HG02884 (cell line): Measurements from ENCODE around the gene PIP5K1A.
"Not testable (repeated sequence)": the region's sequence is repeated elsewhere in the genome, so short reads cannot be mapped to it uniquely, and the experiment has no call there.

ENCODE experiments used
- ATAC-seq: cut with Tn5 transposase; IDR thresholded peaks from one replicate; pipeline ENCODE4 v1.9.1; 2021; ENCODE audit warnings: mild to moderate bottlenecking, moderate library complexity; ENCODE audit not compliant: unreplicated experiment

Gene PIP5K1A

DNA sequence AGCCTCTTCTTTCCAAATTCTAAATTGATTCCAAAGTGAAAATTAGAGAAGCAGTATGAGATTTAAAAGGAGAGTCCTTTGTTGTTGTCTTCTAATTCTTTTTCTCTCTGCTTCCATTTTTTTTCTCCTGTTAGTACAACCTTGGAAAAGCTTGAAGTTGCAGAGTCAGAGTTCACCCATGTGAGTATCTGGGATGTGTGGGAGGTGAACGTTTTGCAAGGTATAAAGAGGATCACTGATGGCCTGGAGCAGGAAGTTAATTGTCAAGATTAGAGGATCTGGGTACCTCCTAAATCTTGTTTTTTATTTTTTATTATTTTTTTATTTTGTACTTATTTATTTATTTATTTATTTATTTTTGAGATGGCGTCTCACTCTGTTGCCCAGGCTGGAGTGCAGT is 48.4 kb downstream of the PIP5K1A start:
- no peak for ATAC-seq

DNA sequence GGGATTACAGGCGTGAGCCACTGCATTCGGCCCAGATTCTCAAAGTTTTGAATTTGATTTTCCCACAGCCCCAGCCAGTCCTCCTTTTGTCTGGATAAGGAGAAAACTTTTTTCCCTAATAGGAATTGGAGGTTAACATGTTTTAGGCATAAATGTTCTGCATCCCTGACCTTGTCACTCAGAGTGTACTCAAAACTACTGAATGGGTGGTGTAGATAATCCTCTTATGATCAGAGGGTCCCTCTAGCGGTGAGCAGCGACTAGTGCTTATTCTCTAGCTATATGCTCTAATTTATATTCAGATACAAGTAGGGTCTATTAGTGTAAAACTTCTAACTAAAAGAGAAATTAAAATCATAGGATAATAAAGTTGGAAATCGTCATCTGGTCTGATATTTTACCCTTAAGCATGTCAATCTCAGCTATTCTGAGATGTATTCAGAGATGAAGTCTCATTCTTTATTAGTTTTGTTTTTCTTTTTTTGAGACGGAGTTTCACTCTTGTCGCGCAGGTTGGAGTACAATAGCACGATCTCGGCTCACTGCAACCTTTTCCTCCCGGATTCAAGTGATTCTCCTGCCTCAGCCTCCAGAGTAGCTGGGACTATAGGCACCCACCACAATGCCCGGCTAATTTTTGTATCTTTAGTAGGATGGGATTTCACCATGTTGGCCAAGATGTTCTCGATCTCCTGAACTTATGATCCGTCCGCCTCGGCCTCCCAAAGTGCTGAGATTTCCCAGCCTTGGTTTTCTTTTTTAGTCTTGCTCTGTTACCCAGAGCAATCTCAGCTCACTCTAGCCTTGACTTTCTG is 53.5 kb downstream of the PIP5K1A start:
- peak; percentile 51 for ATAC-seq

DNA sequence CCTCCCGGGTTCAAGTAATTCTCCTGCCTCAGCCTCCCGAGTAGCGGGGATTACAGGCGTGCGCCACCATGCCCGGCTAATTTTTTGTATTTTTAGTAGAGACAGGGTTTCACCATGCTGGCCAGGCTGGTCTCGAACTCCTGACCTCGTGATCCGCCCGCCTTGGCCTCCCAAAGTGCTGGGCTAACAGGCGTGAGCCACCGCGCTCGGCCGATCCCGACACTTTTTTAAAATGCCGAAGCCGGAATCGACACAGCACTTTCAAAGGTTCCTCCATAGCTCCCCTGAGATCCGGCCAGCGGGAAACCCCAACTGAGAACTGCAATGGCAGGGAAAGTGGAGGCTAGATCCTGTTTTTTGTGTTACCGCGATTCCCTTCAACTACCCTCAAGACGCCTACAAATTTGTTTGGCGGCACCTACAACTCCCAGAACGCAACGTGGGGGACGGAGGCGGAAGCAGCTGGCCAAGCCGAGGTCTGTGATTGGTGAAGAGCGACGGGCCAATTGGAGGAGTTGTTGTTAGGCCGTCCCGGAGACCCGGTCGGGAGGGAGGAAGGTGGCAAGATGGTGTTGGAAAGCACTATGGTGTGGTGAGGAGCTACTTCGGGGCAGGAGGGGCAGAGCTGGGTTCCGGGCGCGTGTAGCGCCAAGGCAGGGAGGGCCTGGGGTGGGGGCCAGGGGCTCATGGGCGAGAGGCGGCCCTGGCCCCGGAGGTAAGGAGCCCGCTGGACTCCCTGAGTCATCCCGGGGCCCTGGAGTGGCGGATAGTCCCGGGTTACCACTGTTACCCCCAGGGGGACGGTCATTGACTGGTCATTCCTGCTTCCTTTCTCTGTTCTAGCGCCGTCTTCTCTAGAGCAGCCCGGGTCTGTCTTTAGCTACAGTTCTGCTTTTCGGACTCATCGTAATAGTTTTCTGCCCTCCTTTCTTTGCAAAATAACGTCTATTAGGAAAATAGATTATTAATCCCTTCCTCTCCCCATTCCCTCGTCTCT is 56.2 kb downstream of the PIP5K1A start, which contains the start of gene PSMD4:
Gene PSMD4, plus strand, starts transcription at position 518 of the 997 bp plus-strand sequence. Its CDS starts 49 bp downstream, at position 567.
- peak; percentile 88 for ATAC-seq

DNA sequence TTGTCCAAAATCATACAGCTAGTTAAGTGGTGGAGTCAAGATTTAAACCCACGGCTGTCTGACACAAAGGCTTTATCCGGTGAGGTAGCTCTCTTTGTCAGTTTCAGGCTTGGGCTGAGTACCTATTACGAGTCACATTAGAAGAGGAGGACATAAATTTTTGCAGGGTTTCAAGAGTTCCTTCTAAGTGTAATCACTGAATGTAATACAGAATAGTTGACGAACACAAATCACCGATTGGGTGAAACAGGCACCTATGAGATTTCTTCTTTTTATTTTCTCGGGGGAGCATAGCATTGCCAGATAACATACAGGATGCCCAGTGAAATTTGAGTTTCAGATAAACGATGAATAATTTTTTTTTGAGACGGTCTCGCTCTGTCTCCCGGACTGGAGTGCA is 57.0 kb downstream of the PIP5K1A start:
- ATAC-seq, result no peak

DNA sequence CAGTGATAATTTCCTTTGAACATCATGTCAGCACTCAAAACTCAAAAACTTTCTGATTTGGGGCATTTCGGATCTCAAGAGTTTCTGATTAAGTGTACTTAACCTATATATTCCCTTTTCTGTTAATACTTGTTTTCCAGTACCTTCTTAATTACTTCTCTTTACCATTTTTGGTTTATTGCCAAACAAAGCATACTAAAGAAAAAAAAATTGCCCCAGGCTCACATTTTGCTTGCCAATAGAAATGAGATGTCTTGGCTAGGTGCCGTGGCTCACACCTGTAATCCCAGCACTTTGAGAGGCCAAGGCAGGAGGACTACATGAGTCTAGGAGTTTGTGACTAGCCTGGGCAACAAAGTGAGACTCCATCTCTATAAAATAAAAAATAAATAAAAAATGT is 61.0 kb downstream of the PIP5K1A start:
- no peak for ATAC-seq

DNA sequence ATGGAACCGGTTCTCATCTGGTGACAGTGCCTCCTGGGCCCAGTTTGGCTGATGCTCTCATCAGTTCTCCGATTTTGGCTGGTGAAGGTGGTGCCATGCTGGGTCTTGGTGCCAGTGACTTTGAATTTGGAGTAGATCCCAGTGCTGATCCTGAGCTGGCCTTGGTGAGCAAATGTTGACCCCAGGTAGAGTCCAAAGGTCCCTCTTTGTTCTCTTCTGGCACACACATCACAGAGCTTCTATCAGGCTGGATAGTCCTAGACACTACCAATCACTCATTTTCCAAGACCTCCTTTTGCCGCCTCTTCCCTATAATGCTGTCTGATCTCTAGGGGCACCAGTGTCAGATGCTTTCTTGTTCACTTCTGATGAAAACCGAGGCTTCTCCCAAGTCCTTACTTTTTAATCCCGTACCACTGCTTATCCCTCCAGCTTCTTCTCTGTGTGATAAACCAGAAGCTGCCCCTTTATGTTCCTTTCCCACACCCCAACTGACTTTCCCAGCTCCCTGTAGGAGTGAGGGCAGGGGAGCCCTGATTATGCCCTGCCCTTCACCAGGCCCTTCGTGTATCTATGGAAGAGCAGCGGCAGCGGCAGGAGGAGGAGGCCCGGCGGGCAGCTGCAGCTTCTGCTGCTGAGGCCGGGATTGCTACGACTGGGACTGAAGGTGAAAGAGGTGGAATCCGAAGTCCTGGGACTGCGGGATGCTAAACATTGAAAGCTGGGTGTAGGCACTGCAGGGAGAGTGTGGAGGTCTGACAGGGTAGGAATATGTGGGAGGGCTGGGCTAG is 67.3 kb downstream of the PIP5K1A start:
- no peak for ATAC-seq

DNA sequence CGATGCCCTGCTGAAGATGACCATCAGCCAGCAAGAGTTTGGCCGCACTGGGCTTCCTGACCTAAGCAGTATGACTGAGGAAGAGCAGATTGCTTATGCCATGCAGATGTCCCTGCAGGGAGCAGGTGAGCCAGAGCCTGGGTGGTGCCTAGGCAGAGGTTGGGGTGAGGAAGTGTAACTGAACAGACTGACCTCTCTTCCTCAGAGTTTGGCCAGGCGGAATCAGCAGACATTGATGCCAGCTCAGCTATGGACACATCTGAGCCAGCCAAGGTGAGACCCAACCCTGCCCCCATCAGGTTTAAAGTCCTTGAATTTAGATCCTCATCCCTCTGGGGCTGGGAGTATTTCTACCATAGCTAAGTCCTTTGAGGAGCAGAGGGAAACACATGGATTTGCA is 68.0 kb downstream of the PIP5K1A start:
- ATAC-seq, result no peak

DNA sequence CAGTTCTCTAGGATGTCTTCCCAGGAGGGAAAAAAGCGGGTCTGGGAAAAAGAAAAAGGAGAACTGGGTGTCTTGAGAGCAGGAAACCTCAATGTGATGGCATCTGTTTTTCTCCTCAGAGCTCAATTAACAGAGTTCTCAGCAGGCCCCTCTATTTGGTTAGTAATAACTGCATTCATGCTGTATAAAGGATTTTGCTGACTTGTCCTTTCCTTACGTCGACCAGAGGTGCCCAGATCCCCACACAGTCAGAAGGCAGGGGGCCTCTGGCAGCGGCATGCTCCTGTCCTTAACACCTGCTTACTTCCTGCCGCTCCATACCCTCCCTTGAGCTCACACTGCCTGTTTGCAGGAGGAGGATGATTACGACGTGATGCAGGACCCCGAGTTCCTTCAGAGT is 68.5 kb downstream of the PIP5K1A start:
- ATAC-seq, result no peak

DNA sequence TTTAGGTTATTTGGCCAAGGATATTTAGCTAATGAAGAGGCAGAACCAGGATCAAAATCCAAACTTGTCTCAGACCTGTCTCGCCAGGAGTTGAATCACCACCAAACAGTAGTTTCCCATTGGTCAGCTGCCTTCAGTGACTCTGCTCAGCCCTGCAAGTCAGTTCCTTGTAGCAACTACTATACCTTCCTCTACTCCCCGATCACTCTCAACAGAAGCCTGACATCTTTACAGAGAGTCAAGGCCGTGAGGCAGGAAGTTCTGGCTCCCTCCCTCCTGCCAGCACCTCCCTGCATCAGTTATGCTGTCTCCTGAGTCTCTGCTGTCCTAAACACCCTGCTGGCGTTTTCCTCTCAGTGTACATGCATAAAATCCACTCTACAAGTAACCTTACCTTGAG is 69.4 kb downstream of the PIP5K1A start:
- ATAC-seq, result no peak

DNA sequence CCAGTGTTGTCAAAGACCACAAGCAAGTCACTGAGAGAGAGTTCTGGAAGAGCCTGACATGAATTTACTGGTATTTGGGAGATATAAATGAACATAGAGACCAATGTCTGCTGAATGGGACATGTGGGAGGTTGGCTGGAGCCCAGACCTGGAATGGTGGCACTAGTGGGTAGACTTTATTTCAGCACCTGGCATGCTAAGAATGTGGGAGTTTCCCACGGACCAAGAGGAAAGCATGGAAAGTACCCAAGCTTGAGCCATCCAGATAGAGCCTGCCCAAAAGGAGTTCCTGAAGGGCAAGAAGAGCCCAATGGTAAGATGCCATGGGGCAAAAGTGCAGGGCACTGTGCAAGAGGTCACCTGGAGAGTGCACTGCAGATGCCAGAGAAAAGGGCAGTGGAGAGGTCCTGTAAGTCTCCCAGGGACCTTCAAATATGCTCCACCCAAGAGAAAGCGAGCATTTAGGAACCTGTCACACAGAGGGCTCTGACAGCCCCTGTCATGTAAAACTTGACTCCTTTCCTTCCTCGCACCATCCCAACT is 75.6 kb downstream of the PIP5K1A start:
- ATAC-seq, result no peak

DNA sequence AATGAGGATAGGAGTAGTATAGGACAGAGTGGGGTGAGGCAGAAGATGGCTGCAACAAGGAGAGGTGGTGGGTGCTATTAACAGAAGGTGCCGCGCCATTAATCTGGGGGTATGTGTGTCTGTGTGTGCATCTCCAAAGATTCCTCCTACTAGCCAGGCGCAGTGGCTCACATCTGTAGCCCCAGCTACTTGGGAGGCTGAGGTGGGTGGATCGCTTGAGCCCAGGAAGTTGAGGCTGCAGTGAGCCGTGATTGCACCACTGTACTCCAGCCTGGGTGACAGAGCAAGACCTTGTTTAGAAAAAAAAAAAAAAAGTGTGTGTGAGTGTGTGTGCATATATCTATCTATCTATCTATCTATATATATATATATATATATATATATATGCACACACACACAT is 77.0 kb downstream of the PIP5K1A start:
- not testable (repeated sequence) for ATAC-seq

DNA sequence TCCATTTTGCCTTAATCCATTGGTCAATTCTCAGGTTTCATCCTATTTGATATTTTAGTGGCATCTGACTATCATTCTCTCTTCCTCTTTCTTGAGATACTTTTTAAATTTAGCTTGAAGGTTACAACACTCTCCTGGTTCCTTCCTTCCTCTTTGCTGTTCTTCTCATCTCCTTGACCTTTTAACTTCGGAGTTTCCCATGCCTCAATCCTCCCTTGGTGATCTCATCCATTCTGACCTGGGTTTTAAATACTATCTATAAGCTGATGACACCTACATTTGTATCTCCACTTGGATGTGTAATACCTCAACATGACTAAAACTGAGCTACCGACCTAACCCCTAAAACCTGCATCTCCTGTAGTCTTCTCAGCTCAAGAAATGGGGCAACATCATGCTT is 78.9 kb downstream of the PIP5K1A start:
- no peak for ATAC-seq

DNA sequence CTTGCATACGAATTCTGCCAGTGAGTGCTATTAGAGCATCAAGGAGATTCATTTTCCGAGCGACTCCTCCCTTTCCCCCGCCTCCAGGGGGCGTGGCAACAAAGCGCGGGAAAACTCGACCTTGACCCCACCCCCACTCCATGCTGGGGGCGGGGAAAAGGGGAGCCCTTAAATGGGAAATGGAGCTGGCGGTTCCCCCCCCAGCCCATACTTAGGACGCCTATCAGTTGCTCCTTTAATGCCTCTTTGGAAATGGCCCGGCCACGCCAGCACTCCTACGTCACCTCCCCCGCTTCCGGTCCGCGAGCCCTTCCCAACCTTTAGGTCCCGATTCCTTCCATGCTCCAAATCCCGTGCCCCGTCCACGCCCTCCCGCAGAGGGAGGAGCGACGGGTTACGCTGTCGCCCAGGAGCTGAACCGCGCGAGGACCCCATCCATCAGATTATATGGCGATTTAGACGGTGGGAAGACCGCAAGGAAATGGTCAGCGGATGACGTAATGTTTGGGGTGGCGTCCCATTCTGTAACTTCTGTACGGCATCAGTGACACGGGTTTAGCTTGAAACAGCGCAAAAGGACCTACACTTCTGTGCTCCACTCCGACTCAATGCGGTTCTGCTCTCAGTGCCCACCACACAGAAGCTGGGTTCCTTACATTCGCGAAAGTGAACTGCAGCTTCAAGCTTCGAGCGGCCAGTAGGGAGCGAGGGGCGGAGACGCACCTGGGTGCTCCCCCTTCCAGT is 83.0 kb downstream of the PIP5K1A start:
- peak; percentile 27 for ATAC-seq

DNA sequence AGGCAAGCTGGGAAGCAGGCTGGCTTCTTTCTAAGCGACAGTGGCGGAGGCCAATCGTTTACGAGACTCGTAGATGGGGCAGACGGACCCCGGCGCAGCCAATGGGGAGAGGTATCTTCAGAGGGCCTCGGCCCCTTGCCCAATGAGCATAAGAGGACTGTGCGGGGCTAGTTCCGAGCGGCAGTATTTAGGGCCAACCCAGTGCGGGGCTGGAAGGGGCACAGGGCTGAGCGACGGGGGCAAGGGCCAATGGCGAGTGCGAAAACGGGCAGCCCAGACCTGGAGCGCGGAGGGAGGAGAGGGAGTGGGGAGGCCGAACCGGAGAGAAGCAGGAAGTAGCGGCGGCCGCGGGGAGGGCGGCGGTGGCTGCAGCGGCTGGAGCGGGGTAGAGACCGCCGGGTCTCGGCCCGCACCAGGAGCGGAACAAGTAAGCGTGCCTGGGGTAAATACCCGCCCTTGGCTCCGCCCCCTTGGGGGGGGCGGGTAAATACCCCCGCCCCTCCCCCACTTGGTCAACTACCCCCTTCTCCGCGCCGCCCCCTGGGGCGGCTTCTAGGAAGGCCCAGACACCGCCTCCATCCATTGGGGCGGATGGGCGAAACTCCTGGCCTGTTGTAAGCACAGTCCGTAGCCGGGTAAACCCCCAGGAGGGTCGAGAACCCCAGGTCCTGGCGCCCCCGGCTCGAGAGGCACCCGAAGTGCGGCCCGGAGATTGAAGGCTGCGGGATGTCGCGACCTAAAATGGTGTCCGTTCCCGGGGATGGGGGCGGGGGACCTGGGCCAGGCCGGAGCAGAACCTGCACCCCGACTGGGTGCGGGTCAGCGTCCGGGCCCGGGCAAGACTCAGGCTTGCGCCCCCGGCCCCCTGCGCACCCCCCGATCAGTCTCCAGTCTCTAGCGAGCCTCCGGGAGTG is 83.9 kb downstream of the PIP5K1A start, which contains the start of gene ZNF687:
Gene ZNF687, plus strand, starts transcription at position 331 of the 914 bp plus-strand sequence. CDS start 3,993 bp downstream, outside the sequence.
- peak; percentile 88 for ATAC-seq

DNA sequence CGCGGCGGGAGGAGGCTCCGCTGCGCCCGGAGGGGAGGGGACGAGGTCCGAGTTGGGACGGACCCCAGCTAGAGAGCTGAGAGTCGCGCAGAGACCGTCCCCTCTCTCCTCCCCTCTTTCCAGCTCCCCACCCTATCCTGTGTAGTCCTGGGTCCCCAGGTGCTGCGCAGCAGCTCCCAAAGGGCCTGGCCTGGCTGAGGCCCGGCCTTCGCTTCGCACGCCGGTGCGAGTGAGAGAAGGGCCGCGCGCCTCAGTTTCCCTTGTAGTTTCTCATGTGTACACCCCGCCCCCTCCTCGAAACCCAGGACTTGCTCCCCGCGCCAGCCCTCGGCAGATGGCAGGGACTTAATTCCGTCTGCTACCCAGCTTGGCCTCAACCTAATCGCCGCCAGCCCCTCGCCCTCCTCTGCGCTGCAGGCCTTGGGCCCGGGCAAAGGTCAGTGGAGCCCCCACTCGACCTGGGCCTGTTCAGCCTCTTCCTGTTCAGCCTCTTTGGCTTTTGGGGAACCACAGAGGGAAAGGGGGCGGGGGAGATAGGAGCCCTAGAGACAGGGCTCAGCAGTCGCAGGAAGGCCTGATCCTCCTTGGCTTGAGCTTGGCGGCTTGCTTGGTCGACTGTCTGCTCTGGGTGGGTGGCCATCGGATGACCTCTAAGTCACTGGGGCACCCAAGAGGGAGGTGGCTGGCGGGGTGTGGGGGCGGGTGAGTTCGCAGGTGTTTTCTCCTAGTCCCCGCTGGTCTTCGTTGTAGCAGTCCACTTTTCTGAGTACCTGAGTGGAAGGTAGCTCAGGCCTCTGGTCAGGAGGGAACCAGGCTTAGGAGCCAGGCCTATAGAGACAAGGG is 84.8 kb downstream of the PIP5K1A start:
- no peak for ATAC-seq

DNA sequence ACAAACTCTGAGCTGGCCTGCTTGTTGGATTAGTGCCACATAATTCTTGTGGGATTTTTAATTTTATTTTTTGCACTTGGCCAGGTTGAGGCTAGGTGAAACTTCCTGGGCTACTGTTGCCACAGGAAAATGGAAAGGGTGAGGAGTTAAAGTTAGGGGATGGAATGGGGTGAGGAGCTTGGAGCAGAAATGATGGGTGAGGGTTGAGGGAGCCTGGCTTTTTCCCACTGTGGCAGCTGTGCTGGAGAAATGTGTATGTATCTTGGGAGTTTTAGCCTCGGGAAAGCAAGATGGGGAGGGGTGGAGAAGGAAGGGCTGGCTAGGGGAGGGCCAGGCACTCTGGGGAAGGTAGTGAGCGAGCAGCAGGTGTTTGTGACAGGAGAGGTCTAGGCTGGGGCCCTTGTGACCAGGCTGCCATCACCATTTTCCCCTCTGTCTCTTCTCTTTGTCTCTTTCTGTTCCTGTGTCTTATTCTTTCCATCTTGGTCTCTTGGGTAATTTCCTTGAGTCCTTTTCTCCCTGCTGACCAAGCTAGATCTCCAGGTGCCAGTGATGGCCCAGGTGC is 85.7 kb downstream of the PIP5K1A start:
- no peak for ATAC-seq

DNA sequence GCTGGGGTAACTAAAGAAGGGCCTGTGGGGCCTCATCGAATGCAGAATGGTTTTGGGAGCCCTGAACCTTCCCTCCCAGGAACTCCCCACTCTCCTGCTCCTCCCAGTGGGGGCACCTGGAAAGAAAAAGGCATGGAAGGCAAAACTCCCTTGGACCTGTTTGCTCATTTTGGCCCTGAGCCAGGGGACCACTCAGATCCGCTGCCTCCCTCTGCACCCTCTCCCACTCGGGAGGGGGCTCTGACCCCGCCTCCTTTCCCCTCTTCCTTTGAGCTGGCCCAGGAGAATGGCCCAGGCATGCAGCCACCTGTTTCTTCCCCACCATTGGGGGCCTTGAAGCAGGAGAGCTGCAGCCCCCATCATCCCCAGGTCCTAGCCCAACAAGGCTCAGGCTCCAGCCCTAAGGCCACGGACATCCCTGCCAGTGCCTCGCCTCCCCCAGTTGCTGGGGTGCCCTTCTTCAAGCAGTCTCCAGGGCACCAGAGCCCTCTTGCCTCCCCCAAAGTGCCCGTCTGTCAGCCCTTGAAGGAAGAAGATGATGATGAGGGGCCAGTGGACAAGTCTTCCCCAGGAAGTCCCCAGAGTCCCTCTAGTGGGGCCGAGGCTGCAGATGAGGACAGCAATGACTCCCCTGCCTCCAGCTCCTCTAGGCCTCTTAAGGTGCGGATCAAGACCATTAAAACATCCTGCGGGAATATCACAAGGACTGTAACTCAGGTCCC is 88.4 kb downstream of the PIP5K1A start:
- no peak for ATAC-seq
